Measurements from ENCODE around the gene FOXA3. TPM values are rescaled to one million over a fixed set of nuclear protein-coding genes. Genes with fewer than 3 reads are reported as not detected.

FOXA3 gene
- total and polyA plus RNA-seq, 10 of the 15 experiments (the other 5 are each of a cell fraction or from before 2014, with no cell fraction given) = 0.04 to 0.83 (median 0.11) TPM; not detected in 5

- Histone ChIP-seq H3K79me2 (ENCODE audit: control insufficient read depth, insufficient read depth, low read length) (peaks cover 12% of the 10 kb centered on the region), H3K27ac (ENCODE audit: control insufficient read depth, insufficient read depth) (no peak overlapping the region), H3K4me2 (ENCODE audit: control insufficient read depth, insufficient read depth) (no peak overlapping the region), H3K4me1 (ENCODE audit: control insufficient read depth, insufficient read depth, low read length) (peaks cover 5% of the 10 kb centered on the region), H3K9me3 (replicated peaks; ENCODE audit: control insufficient read depth, insufficient read depth, low read length) (no peaks in the 10 kb centered on the region), H3K9ac (ENCODE audit: control insufficient read depth, insufficient read depth, low read length) (no peak overlapping the region), H4K20me1 (ENCODE audit: control insufficient read depth, insufficient read depth) (no peaks in the 10 kb centered on the region), H3K36me3 (ENCODE audit: control insufficient read depth in 2 of 2, insufficient read depth in 2 of 2, low read length in 1 of 2) (no peaks in the 10 kb centered on the region), H3K27me3 (replicated peaks in 1 of 2; ENCODE audit: control insufficient read depth in 2 of 2, insufficient read depth in 2 of 2, low read length in 1 of 2) (peaks cover 0 to 6% of the 10 kb centered on the region in 2 experiments; a peak in 2 of 4 replicates), H3K4me3 (no peak overlapping the region), H2AFZ (ENCODE audit: control insufficient read depth, low read depth, low read length) (no peak overlapping the region)
- 60% methylated on average over 11 of the region's 11 CpGs for WGBS (ENCODE audit: insufficient coverage, insufficient replicate concordance, low lambda C conversion rate, missing lambda C conversion rate)
- SMC1A ChIA-PET (ENCODE audit: uncharacterized antibody, unreplicated experiment) = interaction anchor here (0.7 to 10.0 kb wide), 2 partner anchors 15 to 29 kb away, joined by 3 to 98 read pairs; no protein-coding TSS in a partner anchor
- in situ Hi-C loops (cut with MboI) (no loop called here), intact Hi-C loops (cut with micrococcal nuclease; ENCODE audit: unreplicated experiment) (no loop called here)
- CTCF ChIA-PET = interaction anchor here (0.6 to 9.2 kb wide), 2 partner anchors 17 to 34 kb away, joined by 3 to 194 read pairs; partner anchors contain the start of gene IRF2BP1
- BruUV-seq (replicated peaks) = no TSS peak
- DNase-seq (ENCODE audit: low read depth, low spot score) (no peak), FAIRE-seq (no peak), ATAC-seq (no peak)
- POLR2A ChIA-PET = interaction anchor here (3.8 to 8.2 kb wide), 2 partner anchors 16 to 35 kb away, joined by 23 to 178 read pairs; partner anchors contain the start of genes IRF2BP1 and MYPOP
- RAD21 ChIA-PET (ENCODE audit: unreplicated experiment) = interaction anchor here (0.6 to 5.2 kb wide), 2 partner anchors 16 to 151 kb away, joined by 3 to 159 read pairs; partner anchors contain the start of gene IRF2BP1
- TF ChIP-seq CBFB (IDR thresholded peaks at IDR 0.05; ENCODE audit: low read depth) = no peak
- no peak for TF ChIP-seq LARP7 (IDR thresholded peaks at IDR 0.05)
- no peak for TF ChIP-seq ZBTB4 (CRISPR knock-in tag; IDR thresholded peaks at IDR 0.05)
- no peak for TF ChIP-seq HDAC2 (IDR thresholded peaks at IDR 0.05)
- TF ChIP-seq ZNF217 (IDR thresholded peaks at IDR 0.05) = no peak
- no peak for TF ChIP-seq IKZF2 (IDR thresholded peaks at IDR 0.05)
- no peak for TF ChIP-seq FOS (IDR thresholded peaks at IDR 0.05; ENCODE audit: borderline replicate concordance, extremely low read depth, insufficient read length)
- TF ChIP-seq NFXL1 (IDR thresholded peaks at IDR 0.05; ENCODE audit: borderline replicate concordance) = no peak
- TF ChIP-seq FOXK2 (IDR thresholded peaks at IDR 0.05) = no peak
- no peak for TF ChIP-seq NKRF (conservative IDR thresholded peaks at IDR 0.05)
- no peak for TF ChIP-seq NRF1 (conservative IDR thresholded peaks at IDR 0.05; ENCODE audit: low read depth, low read length)
- no peak for TF ChIP-seq DPF2 (IDR thresholded peaks at IDR 0.05)
- no peak for TF ChIP-seq BCL3 (IDR thresholded peaks at IDR 0.05; ENCODE audit: borderline replicate concordance, insufficient read depth, low read depth, low read length, poor library complexity, severe bottlenecking)
- no peak for TF ChIP-seq TARDBP (IDR thresholded peaks at IDR 0.05; ENCODE audit: borderline replicate concordance)
- no peak for TF ChIP-seq ZBTB33 (IDR thresholded peaks at IDR 0.05)
Observed at GRCh38 chr19:45866400-45867176, 2.5 kb downstream of the FOXA3 start.

Measured in GM12878 (cell line).